Adrenal gland (tissue), 5 donors: ENCODE measurements around the gene KEL.

ENCODE experiments used
- CTCF ChIP-seq, 6 experiments: fragments of 450-650 bp in 4 of 6; fragments of 200-600 bp in 2 of 6; sonication (generic) in 1 of 6; IDR thresholded peaks; 1 replicate in 5 of 6; 2 replicates in 1 of 6; pipeline versions ENCODE4 v1.5.1 to v1.8.0; 2016 to 2021; ENCODE audit warnings: antibody characterized with exemption in 6 of 6, mild to moderate bottlenecking in 2 of 6, moderate library complexity in 1 of 6
- POLR2A ChIP-seq, 2 donors: fragments of 450-650 bp; IDR thresholded peaks; one replicate each; pipeline ENCODE4 v1.6.1; 2017; ENCODE audit warnings: antibody characterized with exemption in 2 of 2, mild to moderate bottlenecking in 2 of 2, moderate library complexity in 1 of 2
- donor health status: DM: no; HTN: no; CAD: no.

GRCh38 chr7:142901426-142902259 lies 60.5 kb downstream of the KEL start:
- no peak for TF ChIP-seq CTCF (IDR thresholded peaks at IDR 0.05)
- TF ChIP-seq POLR2A (IDR thresholded peaks at IDR 0.05) = no peak
